ENCODE measurements around the gene ANKRD34A.

Gene ANKRD34A

GRCh38 chr1:145965119-145965744 lies 857 bp upstream of the ANKRD34A start:
- DNase-seq: no peak

DNA sequence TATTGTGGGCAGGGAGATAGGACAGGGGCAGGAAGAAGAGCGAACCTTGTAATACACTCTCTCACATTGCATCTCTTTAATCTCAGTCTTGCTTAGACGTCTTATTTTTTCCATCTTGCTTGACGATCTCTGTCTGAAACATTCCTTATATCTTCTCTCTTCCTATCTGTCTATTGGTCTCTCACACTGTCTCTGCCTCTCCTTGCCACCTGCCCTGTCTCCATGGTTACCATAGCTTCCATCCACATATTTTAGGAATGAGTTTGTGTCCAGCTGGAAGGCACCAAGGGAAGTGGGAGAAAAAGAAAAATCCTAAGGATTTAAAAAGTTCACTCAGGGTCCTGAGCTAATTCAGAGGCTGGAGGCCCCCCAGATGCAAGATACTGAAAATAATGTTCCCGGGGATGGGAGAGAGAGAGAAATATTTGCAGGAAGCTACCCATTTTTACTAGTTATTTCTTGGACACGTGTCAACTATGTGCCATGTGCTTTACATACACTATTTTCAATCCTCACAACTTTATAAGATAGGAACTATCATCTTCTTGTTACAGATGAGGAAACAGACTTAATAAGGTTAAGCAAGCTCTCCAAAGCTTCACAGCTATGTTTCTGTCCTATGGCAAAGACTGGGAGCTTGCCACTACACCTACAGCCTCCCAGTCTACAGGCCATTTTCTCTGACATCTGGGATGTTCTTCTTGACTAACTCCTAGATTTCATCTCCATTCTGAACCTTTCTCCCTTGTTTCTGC lies 933 bp downstream of the ANKRD34A start:
- DNase-seq: no peak

- DNase-seq: no peak
Observed at GRCh38 chr1:145962157-145963102, 1.9 kb downstream of the ANKRD34A start.

DNA sequence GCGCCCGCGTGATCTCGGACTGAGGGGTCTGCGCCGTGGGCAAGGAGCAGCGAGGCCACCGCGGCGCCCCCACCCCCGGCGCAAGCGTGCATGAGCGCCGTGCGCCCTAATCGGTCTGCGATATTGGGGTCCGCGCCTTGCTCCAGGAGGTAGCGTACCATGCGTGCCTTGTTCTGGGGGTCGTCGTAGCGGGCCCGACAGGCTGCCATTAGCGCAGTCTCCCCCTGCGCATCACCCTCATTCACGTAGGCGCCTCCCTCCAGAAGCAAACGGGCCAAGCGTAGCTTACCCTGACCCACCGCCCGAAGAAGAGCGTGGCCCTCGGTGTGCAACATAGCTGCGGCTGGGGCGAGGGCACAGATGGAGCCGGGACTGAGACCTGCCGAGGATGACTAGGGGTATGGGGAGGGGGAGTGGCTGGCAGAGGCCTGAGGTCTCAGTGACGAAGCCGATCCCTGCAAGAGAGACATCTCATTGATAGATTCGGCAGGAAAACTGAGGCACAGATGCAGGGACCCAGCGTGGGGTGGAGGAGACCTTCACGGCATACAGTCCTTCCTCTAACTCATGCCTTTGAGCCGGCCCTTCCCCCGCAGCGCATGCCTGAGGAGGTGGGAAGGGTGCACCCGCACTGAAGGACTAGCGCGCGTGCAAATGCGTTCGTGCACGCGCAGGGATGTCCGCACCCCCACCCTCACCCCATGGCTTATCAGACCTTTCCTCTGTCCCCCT lies 2.8 kb downstream of the ANKRD34A start:
- no peak for DNase-seq

- DNase-seq: no peak
Observed at GRCh38 chr1:145961109-145961424, 3.3 kb downstream of the ANKRD34A start.

GRCh38 chr1:145960468-145961108 lies 3.8 kb downstream of the ANKRD34A start:
- DNase-seq: no peak

DNA sequence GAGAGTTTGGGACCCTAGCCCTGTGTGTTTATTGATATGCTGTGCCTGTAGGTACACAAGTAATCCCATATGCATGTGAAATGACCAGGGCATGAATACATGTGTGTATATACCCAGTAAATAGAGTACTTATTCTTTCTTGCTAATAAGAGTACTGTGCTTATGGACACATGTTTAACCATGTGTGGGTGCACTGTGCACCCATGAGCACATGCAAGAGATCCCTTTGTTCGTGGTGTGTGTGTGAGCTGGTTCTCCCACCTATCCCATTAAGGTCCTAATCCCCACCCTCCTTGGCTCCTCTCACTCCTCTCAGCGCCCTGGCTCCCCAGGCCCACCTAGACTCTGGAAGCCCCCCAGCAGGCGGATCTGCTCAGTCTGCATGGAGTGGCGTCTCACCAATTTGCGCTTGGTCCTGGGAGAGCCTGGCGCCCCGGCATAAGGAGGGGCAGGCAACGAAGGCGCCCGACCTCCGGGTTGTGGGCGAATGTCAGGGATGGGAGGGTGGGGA lies 4.4 kb downstream of the ANKRD34A start:
- DNase-seq: no peak

DNA sequence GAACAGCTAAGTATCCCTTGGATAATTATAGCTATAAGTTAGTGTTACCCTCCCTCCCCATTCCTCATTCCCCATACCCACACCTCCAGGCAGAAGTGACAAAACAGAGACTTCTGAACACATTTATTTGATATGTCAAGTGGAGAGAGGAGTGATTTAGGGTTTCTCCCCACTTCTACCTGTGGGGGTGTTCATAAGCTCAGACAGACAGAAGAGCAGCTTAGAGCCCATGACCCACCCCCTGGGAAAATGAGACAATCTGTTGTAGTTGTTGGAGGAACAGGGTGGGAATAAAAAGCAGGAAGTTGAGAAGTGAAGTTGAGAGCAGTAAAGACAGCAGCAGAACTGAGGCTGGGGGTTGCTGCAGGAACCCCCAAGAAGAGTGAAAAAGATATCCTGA lies 5.0 kb downstream of the ANKRD34A start:
- DNase-seq: no peak

DNA sequence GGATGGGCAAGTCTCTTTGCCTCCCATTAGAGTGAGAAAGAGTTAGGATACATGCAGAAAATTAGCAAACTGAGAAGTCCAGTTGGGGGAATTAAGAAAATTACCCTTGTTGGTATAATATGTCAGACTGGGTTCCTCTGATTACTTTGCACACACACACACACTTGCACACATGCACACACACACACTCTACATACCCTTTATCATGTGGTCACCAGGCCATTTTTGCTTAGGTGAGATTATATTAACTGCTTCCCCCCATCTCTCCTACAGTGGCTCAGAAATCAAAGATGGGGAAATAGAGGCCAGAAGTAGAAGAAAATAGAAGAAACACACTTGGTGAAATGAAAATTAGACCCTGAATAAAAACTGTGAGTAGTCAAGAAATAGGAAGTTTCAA lies 5.6 kb downstream of the ANKRD34A start:
- DNase-seq: no peak

- peak; percentile 98 for DNase-seq
Observed at GRCh38 chr1:145957443-145958319, 6.7 kb downstream of the ANKRD34A start, which contains the start of gene LIX1L. Gene LIX1L (minus strand): TSS chr1:145958017. CDS start chr1:145957927, 90 bp downstream.

- DNase-seq: no peak
Observed at GRCh38 chr1:145956781-145957442, 7.5 kb downstream of the ANKRD34A start.

DNA sequence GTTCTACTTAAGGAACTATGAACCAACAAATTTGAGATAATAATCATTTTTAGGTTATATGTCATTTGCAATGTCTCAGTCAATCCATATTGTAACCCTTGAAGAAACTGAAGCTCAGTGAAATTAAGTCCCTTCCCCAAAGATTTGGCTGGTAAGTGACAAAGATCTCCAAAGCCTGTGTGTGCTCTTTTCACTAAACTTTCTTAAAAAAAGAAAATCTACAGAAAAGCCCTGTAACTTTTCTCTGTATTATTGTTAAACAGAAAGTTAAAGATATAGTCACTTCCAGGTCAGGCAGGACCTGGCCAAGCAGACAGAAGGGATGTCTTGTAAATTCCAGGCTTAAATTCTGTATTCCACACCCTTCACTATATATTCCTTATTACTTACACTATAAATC lies 8.0 kb downstream of the ANKRD34A start:
- no peak for DNase-seq

DNA sequence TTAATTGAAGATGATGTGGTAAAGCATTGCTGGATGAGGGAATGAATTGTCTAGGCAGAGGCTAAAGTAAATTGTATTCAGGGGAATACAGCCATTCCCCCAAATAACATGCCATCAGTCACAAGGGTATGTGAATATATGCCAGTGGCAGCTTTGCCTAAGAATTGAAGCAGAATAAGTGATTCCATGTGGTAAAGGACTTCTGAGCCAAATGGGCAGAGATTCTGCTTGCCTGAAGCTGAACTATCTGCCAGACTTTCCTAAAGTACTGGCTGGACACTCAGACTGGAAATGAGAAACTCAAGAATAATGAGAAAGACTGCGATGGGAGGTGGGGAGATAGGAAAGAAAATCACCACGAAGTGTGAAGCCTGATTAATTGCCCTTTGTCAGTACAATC lies 8.9 kb downstream of the ANKRD34A start:
- DNase-seq: no peak

DNA sequence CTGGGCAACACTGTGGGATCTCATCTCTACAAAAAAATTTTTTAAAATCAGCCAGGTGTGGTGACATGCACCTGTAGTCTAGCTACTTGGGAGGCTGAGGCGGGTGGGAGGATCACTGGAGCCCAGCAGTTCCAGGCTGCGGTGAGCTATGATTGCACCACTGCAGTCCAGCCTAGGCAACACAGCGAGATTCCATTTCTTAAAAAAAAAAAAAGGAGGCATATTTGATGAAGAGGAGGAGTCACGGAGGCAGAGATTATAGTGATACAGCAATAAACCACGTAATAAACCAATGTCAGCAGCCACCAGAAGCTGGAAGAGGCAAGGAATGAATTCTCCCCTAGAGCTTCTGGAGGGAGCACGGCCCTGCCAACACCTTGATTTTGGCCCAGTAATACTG lies 10.5 kb downstream of the ANKRD34A start:
- no peak for DNase-seq

DNA sequence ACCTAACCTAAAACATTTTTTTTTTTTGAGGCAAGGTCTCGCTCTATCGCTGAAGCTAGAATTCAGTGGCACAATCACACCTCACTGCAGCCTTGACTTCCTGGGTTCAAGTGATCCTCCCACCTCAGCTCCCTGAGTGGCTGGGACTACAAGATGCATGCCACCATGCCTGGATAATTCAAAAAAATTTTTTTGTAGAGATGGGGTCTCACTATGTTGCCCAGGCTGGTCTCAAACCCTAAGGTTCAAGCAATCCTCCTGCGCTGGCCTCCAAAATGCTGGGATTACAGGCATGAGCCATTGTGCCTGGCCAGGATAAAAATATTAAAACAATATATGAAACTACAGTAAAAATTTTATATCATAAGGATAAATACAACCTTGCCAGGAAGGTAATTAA lies 11.5 kb downstream of the ANKRD34A start:
- DNase-seq: no peak

- DNase-seq: no peak
Observed at GRCh38 chr1:145951526-145951925, 12.8 kb downstream of the ANKRD34A start.

DNA sequence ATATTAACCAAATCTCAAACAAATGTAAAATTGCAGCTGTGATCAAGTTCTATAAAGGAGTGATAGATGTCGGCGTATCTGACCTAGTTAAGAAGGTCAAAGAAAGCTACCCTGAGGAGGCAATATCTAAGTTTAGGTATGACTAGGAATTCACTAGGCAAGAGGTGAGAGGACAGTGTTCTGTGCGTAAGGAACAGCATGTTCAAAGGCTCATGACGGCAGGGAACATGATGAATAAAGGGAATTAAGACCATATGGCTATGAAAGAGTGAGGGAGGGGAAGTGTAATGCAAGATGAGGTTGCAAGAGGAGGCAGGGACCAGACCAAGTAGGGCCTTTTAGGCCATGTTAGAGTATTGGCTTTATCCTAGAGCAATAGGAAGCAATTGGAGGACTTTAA lies 15.2 kb downstream of the ANKRD34A start:
- no peak for DNase-seq

DNA sequence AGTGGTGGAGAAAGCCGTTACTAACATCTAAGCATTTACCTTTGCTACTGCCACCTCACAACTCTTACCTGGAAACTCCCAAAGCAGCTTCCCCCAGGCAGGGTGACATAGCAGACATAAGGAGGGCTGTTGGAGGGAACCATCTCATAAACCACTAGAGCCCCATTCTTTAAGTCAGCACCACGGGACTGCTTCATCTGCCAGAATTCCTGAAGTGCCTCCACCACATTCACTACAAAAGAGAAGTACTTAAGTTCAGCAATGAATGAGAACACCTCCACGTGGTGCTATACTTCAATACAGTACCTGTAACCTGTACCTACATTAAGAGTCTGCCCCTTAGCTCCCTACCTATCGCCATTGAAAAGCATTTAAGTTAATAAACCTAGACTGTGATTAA lies 16.8 kb downstream of the ANKRD34A start:
- DNase-seq: no peak

GRCh38 chr1:145946477-145946986 lies 17.8 kb downstream of the ANKRD34A start:
- no peak for DNase-seq

DNA sequence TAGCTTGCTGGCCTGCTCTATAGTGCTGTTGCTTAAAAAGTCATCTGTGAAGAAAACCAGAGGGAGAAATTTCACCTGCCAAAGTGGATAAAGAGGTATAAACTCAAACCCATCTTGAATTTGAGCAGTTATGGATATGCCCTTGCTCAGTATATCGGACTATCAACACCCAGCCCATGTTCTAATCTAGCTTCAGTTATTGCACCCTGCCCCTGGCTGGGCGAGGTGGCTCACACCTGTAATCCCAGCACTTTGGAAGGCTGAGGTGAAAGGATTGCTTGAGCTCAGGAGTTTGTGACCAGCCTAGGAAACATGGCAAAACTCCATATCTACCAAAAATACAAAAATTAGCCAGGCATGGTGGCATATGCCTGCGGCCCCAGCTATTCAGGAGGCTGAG lies 19.8 kb downstream of the ANKRD34A start:
- DNase-seq: no peak

Measured in SIG-M5 (cell line).